Lower leg skin (tissue), 3 donors: ENCODE measurements around the gene S100A4.

ENCODE experiments used
- CTCF ChIP-seq, 3 donors: fragments of 450-650 bp; IDR thresholded peaks; one replicate each; pipeline ENCODE4 v1.5.1; 2016; ENCODE audit warnings: antibody characterized with exemption in 3 of 3, mild to moderate bottlenecking in 3 of 3, moderate library complexity in 2 of 3
- POLR2A ChIP-seq, 2 donors: fragments of 450-650 bp; IDR thresholded peaks; one replicate each; pipeline ENCODE4 v1.6.1; 2016 to 2017; ENCODE audit warnings: antibody characterized with exemption in 2 of 2, mild to moderate bottlenecking in 1 of 2, moderate library complexity in 1 of 2

GRCh38 chr1:153553096-153553495, 7.5 kb upstream of the S100A4 start:
- TF ChIP-seq POLR2A (IDR thresholded peaks at IDR 0.05) (no peak), CTCF (IDR thresholded peaks at IDR 0.05) (no peak)
